Naive thymus-derived CD4-positive, alpha-beta T cell (primary cell): ENCODE measurements around the gene RASD2. TPM values are rescaled to one million over a fixed set of nuclear protein-coding genes. Genes with fewer than 3 reads are reported as not detected.

Experiments used
- ATAC-seq: fragments of 150-1000 bp; cut with Tn5 transposase; 2 replicates; pipeline ENCODE4 v1.10.0; 2021; ENCODE audit warnings: mild to moderate bottlenecking, moderate library complexity
- CTCF ChIA-PET: fragments of 350-600 bp; sonication (Branson Sonifier 250); formaldehyde crosslinking; loops from one replicate; lab custom pipeline; 2021; ENCODE audit warnings: antibody characterized with exemption; lab: Charles Lee
- POLR2A ChIA-PET: fragments of 350-600 bp; sonication (Branson Sonifier 250); formaldehyde crosslinking; loops from one replicate; lab custom pipeline; 2021; ENCODE audit warnings: antibody characterized with exemption, inconsistent platforms; lab: Charles Lee
- DNase-seq, 9 donors: peaks; one replicate each; pipeline versions ENCODE4 v3.0.0 to v3.0.0-alpha.2; 2020 to 2022; ENCODE audit warnings: mixed read lengths in 1 of 9
- H3K27ac ChIP-seq: one replicate; pipeline ENCODE4 v1.7.0; 2013; ENCODE audit warnings: mild to moderate bottlenecking, low read depth, low read length, moderate library complexity
- H3K27me3 ChIP-seq, 2 donors: one replicate each; pipeline ENCODE4 v1.7.0; 2013; ENCODE audit warnings: low read length in 2 of 2, mild to moderate bottlenecking in 2 of 2, moderate library complexity in 2 of 2; ENCODE audit not compliant: control insufficient read depth in 2 of 2, insufficient read depth in 2 of 2
- H3K36me3 ChIP-seq, 3 experiments: 1 replicate in 2 of 3; 2 replicates in 1 of 3; pipeline ENCODE4 v1.7.0; 2013; ENCODE audit warnings: low read length in 3 of 3, mild to moderate bottlenecking in 3 of 3, moderate library complexity in 1 of 3; ENCODE audit not compliant: insufficient read depth in 3 of 3, control insufficient read depth in 2 of 3
- H3K4me1 ChIP-seq, 2 donors: one replicate each; pipeline ENCODE4 v1.7.0; 2013; ENCODE audit warnings: low read length in 2 of 2, mild to moderate bottlenecking in 2 of 2, moderate library complexity in 1 of 2; ENCODE audit not compliant: control insufficient read depth in 2 of 2, insufficient read depth in 2 of 2
- H3K4me3 ChIP-seq: 2 replicates; pipeline ENCODE4 v1.7.0; 2013; ENCODE audit warnings: mild to moderate bottlenecking, low read length
- H3K9me3 ChIP-seq, 3 experiments: 1 replicate in 2 of 3; 2 replicates in 1 of 3; pipeline ENCODE4 v1.7.0; 2013; ENCODE audit warnings: low read length in 3 of 3; ENCODE audit not compliant: control insufficient read depth in 2 of 3
- H3K27ac Mint-ChIP-seq, 9 donors: one replicate each; pipeline ENCODE4 v1.8.0; 2020 to 2022; ENCODE audit warnings: mixed read lengths in 9 of 9, mild to moderate bottlenecking in 8 of 9, moderate library complexity in 5 of 9, inconsistent platforms in 2 of 9
- H3K27me3 Mint-ChIP-seq, 5 donors: one replicate each; pipeline ENCODE4 v1.8.0; 2021 to 2022; ENCODE audit warnings: mixed read lengths in 5 of 5, mild to moderate bottlenecking in 1 of 5
- H3K36me3 Mint-ChIP-seq, 5 donors: one replicate each; pipeline ENCODE4 v1.8.0; 2020 to 2022; ENCODE audit warnings: mixed read lengths in 5 of 5, mild to moderate bottlenecking in 3 of 5, inconsistent platforms in 1 of 5
- H3K4me1 Mint-ChIP-seq, 7 donors: one replicate each; pipeline ENCODE4 v1.8.0; 2020 to 2022; ENCODE audit warnings: mixed read lengths in 7 of 7, mild to moderate bottlenecking in 3 of 7, inconsistent platforms in 1 of 7
- H3K4me3 Mint-ChIP-seq, 10 donors: one replicate each; pipeline ENCODE4 v1.8.0; 2020 to 2022; ENCODE audit warnings: mild to moderate bottlenecking in 10 of 10, mixed read lengths in 10 of 10, moderate library complexity in 6 of 10, inconsistent platforms in 2 of 10
- H3K9me3 Mint-ChIP-seq, 11 donors: one replicate each; pipeline ENCODE4 v1.8.0; 2020 to 2022; ENCODE audit warnings: mixed read lengths in 11 of 11, mild to moderate bottlenecking in 4 of 11, inconsistent platforms in 1 of 11, moderate library complexity in 1 of 11
- intact Hi-C, 2 donors: fragments of 100-400 bp; cut with micrococcal nuclease; formaldehyde crosslinking; loops; one replicate each; pipeline ENCODE4 v1.15.1; 2023
- polyA plus RNA-seq, 2 donors: library from polyadenylated mRNA; unstranded; fragments of 300-500 nt; fragmentation: Illumina TruSeq; gene quantifications; one replicate each; pipeline ENCODE4 v1.2.3, GENCODE V29; 2021
- total RNA-seq, 6 experiments: library from RNA in 5 of 6; stranded (reverse) in 5 of 6; gene quantifications; 1 replicate in 5 of 6; 2 replicates in 1 of 6; pipeline ENCODE4 v1.2.3 and lab custom pipeline; 2021 to 2026

Gene RASD2
- total and polyA plus RNA-seq, 7 experiments from 2014 or later: 0.05 to 1.4 (median 0.24) TPM; not detected in 4

DNA sequence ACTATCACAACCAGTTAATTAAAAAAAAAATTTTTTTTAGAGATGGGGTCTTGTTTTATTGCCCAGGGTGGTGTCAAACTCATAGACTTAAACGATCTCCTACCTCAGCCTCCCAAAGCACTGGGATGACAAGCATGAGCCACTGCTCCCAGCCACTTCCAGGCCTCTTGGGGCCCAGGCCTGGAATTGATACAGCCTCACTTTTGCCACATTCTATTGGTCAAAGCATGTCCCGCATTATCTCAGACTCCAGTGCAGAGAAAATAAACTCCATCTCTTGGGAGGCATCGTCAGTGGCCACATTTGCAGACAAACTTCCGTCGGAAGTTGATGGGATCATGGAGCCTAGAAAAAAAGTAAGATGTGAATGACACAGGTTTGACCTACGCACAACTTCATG, 9.4 kb upstream of the RASD2 start:
- ATAC-seq (no peak), DNase-seq (no peak)
- Histone ChIP-seq H3K4me3 (no peak overlapping the region), H3K27ac (no peak overlapping the region), H3K9me3 (peaks cover 0 to 10% (median 0%) of the 10 kb centered on the region in 3 experiments), H3K27me3 (no peaks in the 10 kb centered on the region), H3K36me3 (no peaks in the 10 kb centered on the region), H3K4me1 (no peaks in the 10 kb centered on the region)
- peaks cover 0 to 8% (median 4%) of the 10 kb centered on the region in 5 donors for H3K36me3 Mint-ChIP-seq
- H3K4me3 Mint-ChIP-seq: no peak overlapping the region
- H3K9me3 Mint-ChIP-seq: peaks cover 0 to 10% (median 0%) of the 10 kb centered on the region in 11 donors
- peaks cover 0 to 6% (median 2%) of the 10 kb centered on the region in 5 donors for H3K27me3 Mint-ChIP-seq
- H3K4me1 Mint-ChIP-seq: peaks cover 0 to 1% (median 0%) of the 10 kb centered on the region in 7 donors
- ChIA-PET CTCF (interaction anchor here (0.6 kb wide), 1 partner anchor 96 kb away, joined by 5 read pairs; no protein-coding TSS in a partner anchor), POLR2A (no interaction called here)
- intact Hi-C loops: no loop called here
- no peak overlapping the region for H3K27ac Mint-ChIP-seq

DNA sequence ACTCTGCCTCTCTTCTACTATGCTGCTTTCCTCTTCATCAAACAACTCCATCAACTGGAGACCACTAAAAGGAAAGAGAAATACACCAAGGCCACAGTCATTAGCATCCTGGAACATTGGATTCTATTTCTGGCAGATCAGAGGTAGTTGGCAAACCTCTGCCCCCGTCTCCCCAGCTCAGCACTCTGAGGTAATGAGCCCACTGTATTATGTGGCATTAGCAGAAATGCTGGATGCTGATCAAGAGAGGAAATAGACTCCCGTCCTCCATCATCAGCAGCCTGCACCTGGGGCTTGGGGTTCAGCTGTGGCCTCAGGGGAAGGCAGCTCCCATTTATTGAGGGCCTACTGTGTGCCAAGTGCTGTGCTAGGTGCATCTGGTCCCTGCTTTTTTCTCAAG, 9.0 kb upstream of the RASD2 start:
- Mint-ChIP-seq H3K4me1 (peaks cover 0 to 1% (median 0%) of the 10 kb centered on the region in 7 donors), H3K4me3 (no peak overlapping the region), H3K9me3 (peaks cover 0 to 10% (median 0%) of the 10 kb centered on the region in 11 donors), H3K27ac (no peak overlapping the region), H3K36me3 (peaks cover 0 to 8% (median 4%) of the 10 kb centered on the region in 5 donors), H3K27me3 (peaks cover 0 to 6% (median 2%) of the 10 kb centered on the region in 5 donors)
- Histone ChIP-seq H3K4me1 (no peaks in the 10 kb centered on the region), H3K27ac (no peak overlapping the region), H3K4me3 (no peak overlapping the region), H3K27me3 (no peaks in the 10 kb centered on the region), H3K36me3 (no peaks in the 10 kb centered on the region), H3K9me3 (peaks cover 0 to 10% (median 0%) of the 10 kb centered on the region in 3 experiments)
- CTCF ChIA-PET: no interaction called here
- intact Hi-C loops: no loop called here
- POLR2A ChIA-PET: no interaction called here
- ATAC-seq (no peak), DNase-seq (no peak)

DNA sequence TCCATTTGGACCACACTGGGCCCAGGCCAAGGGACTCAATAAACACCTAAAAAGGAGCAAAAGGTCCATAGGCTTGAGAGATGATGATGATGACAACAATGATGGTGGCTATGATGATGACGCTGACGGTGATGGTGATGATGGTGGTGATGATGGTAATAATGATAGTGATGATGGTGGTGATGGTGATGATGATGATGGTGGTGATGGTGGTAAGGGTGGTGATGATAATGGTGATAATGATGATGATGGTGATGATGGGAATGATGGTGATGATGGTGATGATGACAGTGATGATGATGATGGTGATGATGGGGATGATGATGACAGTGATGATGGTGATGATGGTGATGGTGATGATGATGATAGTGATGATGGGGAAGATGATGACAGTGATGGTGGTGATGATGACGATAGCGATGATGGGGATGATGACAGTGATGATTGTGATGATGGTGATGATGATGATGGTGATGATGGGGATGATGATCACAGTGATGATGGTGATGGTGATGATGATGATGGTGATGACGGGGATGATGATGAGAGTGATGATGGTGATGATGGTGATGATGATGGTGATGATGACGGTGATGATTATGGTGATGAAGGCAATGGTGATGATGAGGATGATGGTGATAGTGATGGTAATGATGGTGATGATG, 7.1 kb upstream of the RASD2 start:
- intact Hi-C loops: no loop called here
- Histone ChIP-seq H3K9me3 (peaks cover 0 to 10% (median 0%) of the 10 kb centered on the region in 3 experiments), H3K4me1 (no peaks in the 10 kb centered on the region), H3K27ac (no peak overlapping the region), H3K4me3 (no peak overlapping the region), H3K36me3 (no peaks in the 10 kb centered on the region), H3K27me3 (peaks cover 0 to 3% of the 10 kb centered on the region in 2 donors)
- CTCF ChIA-PET: no interaction called here
- Mint-ChIP-seq H3K27ac (no peak overlapping the region), H3K4me3 (no peak overlapping the region), H3K27me3 (peaks cover 0 to 10% (median 4%) of the 10 kb centered on the region in 5 donors), H3K4me1 (peaks cover 0 to 5% (median 0%) of the 10 kb centered on the region in 7 donors), H3K9me3 (peaks cover 0 to 10% (median 0%) of the 10 kb centered on the region in 11 donors), H3K36me3 (peaks cover 0 to 8% (median 4%) of the 10 kb centered on the region in 5 donors)
- POLR2A ChIA-PET: no interaction called here
- no peak for DNase-seq
- ATAC-seq: no peak

DNA sequence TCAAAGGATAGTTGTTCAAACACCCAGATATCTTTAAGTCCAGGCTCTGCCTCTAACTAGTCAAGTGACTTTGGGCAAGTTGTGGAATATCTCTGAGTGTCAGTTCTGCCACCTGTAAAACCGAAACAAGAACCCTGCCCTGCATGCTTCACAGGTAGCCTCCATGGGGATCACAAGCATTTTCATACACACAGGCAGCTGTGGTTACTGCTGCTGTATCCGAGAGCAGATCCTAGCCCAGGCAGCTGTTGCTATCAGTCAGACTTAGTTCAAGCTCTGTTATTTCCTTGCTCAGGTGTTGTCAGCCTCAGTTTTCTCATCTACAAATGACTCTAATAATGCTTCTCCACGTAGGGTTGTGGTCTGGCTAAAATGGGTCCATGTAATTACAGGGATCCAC, 6.5 kb upstream of the RASD2 start:
- POLR2A ChIA-PET: interaction anchor here (0.9 kb wide), 1 partner anchor 16 kb away, joined by 3 read pairs; no protein-coding TSS in a partner anchor
- ATAC-seq: no peak
- Mint-ChIP-seq H3K4me1 (peaks cover 0 to 11% (median 0%) of the 10 kb centered on the region in 7 donors), H3K27me3 (peaks cover 0 to 16% (median 4%) of the 10 kb centered on the region in 5 donors), H3K36me3 (peaks cover 0 to 8% (median 3%) of the 10 kb centered on the region in 5 donors), H3K4me3 (no peak overlapping the region), H3K9me3 (peaks cover 0 to 8% (median 0%) of the 10 kb centered on the region in 11 donors), H3K27ac (no peak overlapping the region)
- CTCF ChIA-PET: interaction anchor here (0.9 kb wide), 1 partner anchor 18 kb away, joined by 3 read pairs; no protein-coding TSS in a partner anchor
- intact Hi-C loops: no loop called here
- H3K4me1 ChIP-seq: no peaks in the 10 kb centered on the region
- no peak overlapping the region for H3K4me3 ChIP-seq
- peaks cover 0 to 3% of the 10 kb centered on the region in 2 donors for H3K27me3 ChIP-seq
- H3K9me3 ChIP-seq: peaks cover 0 to 7% (median 0%) of the 10 kb centered on the region in 3 experiments
- no peaks in the 10 kb centered on the region for H3K36me3 ChIP-seq
- H3K27ac ChIP-seq: no peak overlapping the region
- no peak for DNase-seq

DNA sequence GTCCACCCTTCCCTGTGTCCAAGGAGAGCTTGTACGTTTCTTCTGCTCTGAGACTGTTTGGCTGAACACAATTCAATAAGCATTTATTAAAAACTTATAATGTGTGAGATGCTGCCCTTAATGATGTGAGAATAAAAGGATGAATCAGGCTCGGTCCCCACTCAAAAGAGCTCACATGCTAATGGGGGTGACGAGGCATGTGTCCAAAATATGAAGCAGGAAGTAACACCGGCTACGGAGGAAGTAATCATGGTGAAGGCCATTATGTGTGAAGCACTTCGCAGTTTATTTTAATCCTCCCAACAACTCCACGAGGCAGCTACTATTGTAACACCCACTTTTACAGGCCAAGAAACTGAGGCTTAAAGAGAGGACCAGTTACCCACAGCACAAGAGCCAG, 3.4 kb upstream of the RASD2 start:
- Histone ChIP-seq H3K27ac (no peak overlapping the region), H3K9me3 (no peaks in the 10 kb centered on the region), H3K36me3 (no peaks in the 10 kb centered on the region), H3K4me3 (no peak overlapping the region), H3K27me3 (peaks cover 4 to 10% of the 10 kb centered on the region in 2 donors), H3K4me1 (peaks cover 4 to 5% of the 10 kb centered on the region in 2 donors)
- Mint-ChIP-seq H3K9me3 (no peaks in the 10 kb centered on the region), H3K4me1 (peaks cover 0 to 11% (median 8%) of the 10 kb centered on the region in 7 donors), H3K36me3 (peaks cover 0 to 1% (median 0%) of the 10 kb centered on the region in 5 donors), H3K4me3 (peak overlapping the region in 1 of 10 donors; percentile 37), H3K27me3 (peaks cover 10 to 37% (median 13%) of the 10 kb centered on the region in 5 donors), H3K27ac (peak overlapping the region in 1 of 9 donors; percentile 43)
- POLR2A ChIA-PET: interaction anchor here (0.6 kb wide), 1 partner anchor 15 kb away, joined by 3 read pairs; no protein-coding TSS in a partner anchor
- ATAC-seq: no peak
- CTCF ChIA-PET: interaction anchor here (0.9 kb wide), 1 partner anchor 45 kb away, joined by 4 read pairs; no protein-coding TSS in a partner anchor
- no peak for DNase-seq
- intact Hi-C loops: no loop called here

DNA sequence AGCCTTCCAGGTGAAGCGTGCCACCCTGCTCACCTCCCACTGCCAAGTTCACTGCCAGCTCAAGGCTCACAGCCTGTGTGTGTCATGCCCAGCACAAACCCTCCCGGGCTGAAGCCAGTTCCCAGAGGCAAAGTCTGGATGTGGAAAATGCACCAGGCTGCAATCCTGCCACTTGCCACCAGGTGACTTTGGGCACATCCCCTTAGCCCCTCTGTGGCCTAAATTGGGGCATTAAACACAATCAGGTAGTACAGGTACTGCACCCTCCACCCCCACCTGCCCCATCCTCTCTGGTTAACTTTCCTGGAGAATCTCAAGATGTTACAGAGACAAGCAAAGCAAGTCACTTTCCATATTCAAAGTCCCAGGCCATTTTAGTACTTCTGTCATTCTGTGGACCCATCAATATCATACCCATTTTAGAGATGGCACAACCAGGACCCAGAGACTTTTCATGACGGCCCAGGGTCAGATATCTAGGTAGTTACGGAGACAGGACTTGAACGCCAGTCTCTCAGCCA, 1.8 kb upstream of the RASD2 start:
- DNase-seq: peak in 2 of 9 donors; percentile 14 to 19
- Mint-ChIP-seq H3K4me1 (peaks cover 0 to 14% (median 8%) of the 10 kb centered on the region in 7 donors), H3K4me3 (peak overlapping the region in 6 of 10 donors; percentile 17 to 79 (median 28)), H3K36me3 (peaks cover 0 to 1% (median 0%) of the 10 kb centered on the region in 5 donors), H3K27me3 (peaks cover 19 to 52% (median 27%) of the 10 kb centered on the region in 5 donors), H3K9me3 (peaks cover 0 to 2% (median 0%) of the 10 kb centered on the region in 11 donors), H3K27ac (no peak overlapping the region)
- peaks cover 4 to 5% of the 10 kb centered on the region in 2 donors for H3K4me1 ChIP-seq
- H3K9me3 ChIP-seq: no peaks in the 10 kb centered on the region
- H3K27ac ChIP-seq: no peak overlapping the region
- ChIA-PET CTCF (no interaction called here), POLR2A (no interaction called here)
- intact Hi-C loops: no loop called here
- no peak for ATAC-seq
- peaks cover 4 to 10% of the 10 kb centered on the region in 2 donors for H3K27me3 ChIP-seq
- no peaks in the 10 kb centered on the region for H3K36me3 ChIP-seq
- H3K4me3 ChIP-seq: no peak overlapping the region
